Inflammatory macrophage (primary cell): ENCODE data around the gene LRRC72.

Experiments
- DNase-seq, 2 donors: peaks; one replicate each; pipeline ENCODE4 v3.0.0-alpha.2; 2020 to 2022

Gene LRRC72

GRCh38 chr7:16630654-16631053 is 104.0 kb downstream of the LRRC72 start:
- DNase-seq: no peak
